Stimulated activated CD4-positive, alpha-beta T cell treated with anti-CD3 and anti-CD28 coated beads, Interleukin-15, amount 100 ng/mL, for 48 hours (primary cell): ENCODE results near the gene C1QTNF6.

Experiments used
- DNase-seq, 2 donors: peaks; one replicate each; pipeline ENCODE4 v3.0.0-alpha.2; 2020; ENCODE audit warnings: low read depth in 2 of 2

C1QTNF6 gene

GRCh38 chr22:37190262-37190780, 2.3 kb upstream of the C1QTNF6 start:
- no peak for DNase-seq

- no peak for DNase-seq
Observed at GRCh38 chr22:37188901-37189466, 937 bp upstream of the C1QTNF6 start.

GRCh38 chr22:37187552-37187890, 526 bp downstream of the C1QTNF6 start:
- DNase-seq = no peak

GRCh38 chr22:37186997-37187522, 987 bp downstream of the C1QTNF6 start:
- no peak for DNase-seq

- DNase-seq = no peak
Observed at GRCh38 chr22:37186228-37186996, 1.6 kb downstream of the C1QTNF6 start.

- no peak for DNase-seq
Observed at GRCh38 chr22:37185646-37186227, 2.3 kb downstream of the C1QTNF6 start.

GRCh38 chr22:37184816-37185541, 3.1 kb downstream of the C1QTNF6 start:
- no peak for DNase-seq

- no peak for DNase-seq
Observed at GRCh38 chr22:37184380-37184755, 3.7 kb downstream of the C1QTNF6 start.

GRCh38 chr22:37183432-37184379, 4.3 kb downstream of the C1QTNF6 start:
- no peak for DNase-seq

- DNase-seq = no peak
Observed at GRCh38 chr22:37182949-37183245, 5.2 kb downstream of the C1QTNF6 start.

- DNase-seq = no peak
Observed at GRCh38 chr22:37182101-37182948, 5.7 kb downstream of the C1QTNF6 start.

GRCh38 chr22:37181681-37182080, 6.4 kb downstream of the C1QTNF6 start:
- no peak for DNase-seq

GRCh38 chr22:37180531-37181231, 7.4 kb downstream of the C1QTNF6 start:
- DNase-seq = no peak

- DNase-seq = no peak
Observed at GRCh38 chr22:37179622-37180420, 8.2 kb downstream of the C1QTNF6 start.

- DNase-seq = no peak
Observed at GRCh38 chr22:37179126-37179470, 8.9 kb downstream of the C1QTNF6 start.

GRCh38 chr22:37178350-37179125, 9.5 kb downstream of the C1QTNF6 start:
- no peak for DNase-seq

- no peak for DNase-seq
Observed at GRCh38 chr22:37177755-37178154, 10.3 kb downstream of the C1QTNF6 start.

- DNase-seq = no peak
Observed at GRCh38 chr22:37177221-37177620, 10.8 kb downstream of the C1QTNF6 start.
